ENCODE data around the gene TMPRSS11B. TPM values are rescaled to one million over a fixed set of nuclear protein-coding genes. Genes with fewer than 3 reads are reported as not detected.

Gene TMPRSS11B
- total RNA-seq, 1 donor from 2014 or later = not detected

- Histone ChIP-seq H3K4me1 (no peaks in the 10 kb centered on the region), H3K36me3 (no peaks in the 10 kb centered on the region), H3K27me3 (no peaks in the 10 kb centered on the region), H3K4me3 (no peak overlapping the region), H3K9me3 (no peaks in the 10 kb centered on the region), H3K27ac (no peak overlapping the region)
- TF ChIP-seq, protein P1, sequence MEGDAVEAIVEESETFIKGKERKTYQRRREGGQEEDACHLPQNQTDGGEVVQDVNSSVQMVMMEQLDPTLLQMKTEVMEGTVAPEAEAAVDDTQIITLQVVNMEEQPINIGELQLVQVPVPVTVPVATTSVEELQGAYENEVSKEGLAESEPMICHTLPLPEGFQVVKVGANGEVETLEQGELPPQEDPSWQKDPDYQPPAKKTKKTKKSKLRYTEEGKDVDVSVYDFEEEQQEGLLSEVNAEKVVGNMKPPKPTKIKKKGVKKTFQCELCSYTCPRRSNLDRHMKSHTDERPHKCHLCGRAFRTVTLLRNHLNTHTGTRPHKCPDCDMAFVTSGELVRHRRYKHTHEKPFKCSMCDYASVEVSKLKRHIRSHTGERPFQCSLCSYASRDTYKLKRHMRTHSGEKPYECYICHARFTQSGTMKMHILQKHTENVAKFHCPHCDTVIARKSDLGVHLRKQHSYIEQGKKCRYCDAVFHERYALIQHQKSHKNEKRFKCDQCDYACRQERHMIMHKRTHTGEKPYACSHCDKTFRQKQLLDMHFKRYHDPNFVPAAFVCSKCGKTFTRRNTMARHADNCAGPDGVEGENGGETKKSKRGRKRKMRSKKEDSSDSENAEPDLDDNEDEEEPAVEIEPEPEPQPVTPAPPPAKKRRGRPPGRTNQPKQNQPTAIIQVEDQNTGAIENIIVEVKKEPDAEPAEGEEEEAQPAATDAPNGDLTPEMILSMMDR (IDR thresholded peaks at IDR 0.05) = no peak
- intact Hi-C loops (cut with DNase I) = no loop called here
- no peak for DNase-seq (ENCODE audit: low spot score in 2 of 2)
These were observed 4.8 kb upstream of the TMPRSS11B start for GRCh38 chr4:68250151-68250930.

DNA sequence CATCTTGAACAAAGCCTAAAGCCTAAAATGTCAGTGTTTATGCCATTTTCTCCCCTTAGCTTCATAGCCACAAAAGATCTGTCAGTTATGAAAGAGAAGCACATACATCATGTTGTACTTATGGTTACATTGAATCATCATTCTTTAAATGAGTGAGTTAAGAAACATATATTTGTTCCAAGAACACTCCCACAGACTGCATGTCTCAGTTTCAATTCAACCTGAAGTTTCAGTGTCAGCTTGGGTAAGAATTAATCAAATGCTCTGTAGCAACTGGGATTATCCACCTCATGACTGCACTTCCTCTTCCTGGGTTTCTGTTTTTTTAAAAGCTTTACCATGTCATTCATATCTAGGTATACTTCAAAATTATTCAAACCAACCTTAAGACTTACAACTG is 3.9 kb upstream of the TMPRSS11B start:
- Histone ChIP-seq H3K9me3 (no peaks in the 10 kb centered on the region), H3K36me3 (no peaks in the 10 kb centered on the region), H3K4me1 (no peaks in the 10 kb centered on the region), H3K4me3 (no peak overlapping the region), H3K27ac (no peak overlapping the region), H3K27me3 (no peaks in the 10 kb centered on the region)
- intact Hi-C loops (cut with DNase I) = no loop called here
- TF ChIP-seq, protein P1 (IDR thresholded peaks at IDR 0.05) = no peak
- DNase-seq (ENCODE audit: low spot score in 2 of 2) = no peak

GRCh38 chr4:68240620-68241019 is 4.9 kb downstream of the TMPRSS11B start:
- H3K27me3 ChIP-seq = no peaks in the 10 kb centered on the region
- no peak overlapping the region for H3K4me3 ChIP-seq
- H3K36me3 ChIP-seq = no peaks in the 10 kb centered on the region
- intact Hi-C loops (cut with DNase I) = no loop called here
- no peak overlapping the region for H3K27ac ChIP-seq
- H3K9me3 ChIP-seq = no peaks in the 10 kb centered on the region
- no peaks in the 10 kb centered on the region for H3K4me1 ChIP-seq
- TF ChIP-seq, protein P1 (IDR thresholded peaks at IDR 0.05) = no peak
- DNase-seq (ENCODE audit: low spot score in 2 of 2) = no peak

GRCh38 chr4:68228568-68228967 is 16.9 kb downstream of the TMPRSS11B start:
- no peak overlapping the region for H3K4me3 ChIP-seq
- H3K36me3 ChIP-seq = no peaks in the 10 kb centered on the region
- intact Hi-C loops (cut with DNase I) = no loop called here
- H3K9me3 ChIP-seq = no peaks in the 10 kb centered on the region
- TF ChIP-seq, protein P1 (IDR thresholded peaks at IDR 0.05) = no peak
- no peaks in the 10 kb centered on the region for H3K27me3 ChIP-seq
- H3K4me1 ChIP-seq = no peaks in the 10 kb centered on the region
- no peak overlapping the region for H3K27ac ChIP-seq
- DNase-seq (ENCODE audit: low spot score in 2 of 2) = no peak

GRCh38 chr4:68218044-68218443 is 27.4 kb downstream of the TMPRSS11B start:
- Histone ChIP-seq H3K9me3 (no peaks in the 10 kb centered on the region), H3K4me1 (no peaks in the 10 kb centered on the region), H3K27ac (no peak overlapping the region), H3K27me3 (no peaks in the 10 kb centered on the region), H3K4me3 (no peak overlapping the region), H3K36me3 (no peaks in the 10 kb centered on the region)
- DNase-seq (ENCODE audit: low spot score in 2 of 2) = no peak
- intact Hi-C loops (cut with DNase I) = no loop called here
- TF ChIP-seq, protein P1 (IDR thresholded peaks at IDR 0.05) = no peak
